GM12891 (cell line): ENCODE data around the gene C6orf163.

ENCODE experiments used
- PAX5 ChIP-seq: IDR thresholded peaks from 2 replicates; pipeline ENCODE4 v1.6.1; 2011; ENCODE audit warnings: low read length, moderate library complexity, mild to moderate bottlenecking; ENCODE audit not compliant: insufficient read depth, severe bottlenecking
- POLR2A ChIP-seq: IDR thresholded peaks from 2 replicates; pipeline ENCODE4 v1.6.1; 2011; ENCODE audit warnings: low read depth, low read length, control low read depth
- POLR2AphosphoS5 ChIP-seq: IDR thresholded peaks from 2 replicates; pipeline ENCODE4 v1.6.1; 2011; ENCODE audit warnings: low read depth, low read length, control low read depth
- SPI1 ChIP-seq: IDR thresholded peaks from 2 replicates; pipeline ENCODE4 v1.6.1; 2011; ENCODE audit warnings: low read depth, low read length, control low read depth
- TAF1 ChIP-seq: IDR thresholded peaks from 2 replicates; pipeline ENCODE4 v1.6.1; 2011; ENCODE audit warnings: low read depth, low read length, control low read depth

DNA sequence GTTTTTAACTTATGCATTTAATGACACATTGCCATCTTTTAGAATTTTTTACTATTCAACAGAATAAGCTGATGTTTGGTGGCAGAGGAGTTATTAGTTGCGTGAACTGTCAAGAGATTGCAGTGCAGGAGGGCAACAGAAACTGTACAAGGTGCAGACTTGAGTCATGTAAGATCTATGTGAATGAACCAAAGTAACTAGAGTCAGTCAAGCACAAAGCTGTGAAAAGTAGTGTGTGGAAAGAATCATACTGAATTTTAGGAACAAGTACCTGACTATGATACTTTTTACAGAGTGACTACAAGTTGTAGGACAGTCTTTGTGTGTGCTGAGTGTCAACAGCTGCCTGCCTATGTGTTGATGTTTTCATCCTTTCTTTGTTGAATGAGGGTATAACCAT is 2.7 kb upstream of the C6orf163 start:
- no peak for TF ChIP-seq SPI1
- TF ChIP-seq POLR2AphosphoS5, result no peak
- no peak for TF ChIP-seq POLR2A
- TF ChIP-seq TAF1, result no peak
- TF ChIP-seq PAX5, result no peak
